Midbrain (tissue), 1 donor: ENCODE measurements around the gene PSMC6.
"Not testable (repeated sequence)": the region's sequence is repeated elsewhere in the genome, so short reads cannot be mapped to it uniquely, and the experiment has no call there.

ENCODE experiments used
- DNase-seq: peaks from one replicate; lab custom pipeline; 2025; lab: John Stamatoyannopoulos, UW

Gene PSMC6

DNA sequence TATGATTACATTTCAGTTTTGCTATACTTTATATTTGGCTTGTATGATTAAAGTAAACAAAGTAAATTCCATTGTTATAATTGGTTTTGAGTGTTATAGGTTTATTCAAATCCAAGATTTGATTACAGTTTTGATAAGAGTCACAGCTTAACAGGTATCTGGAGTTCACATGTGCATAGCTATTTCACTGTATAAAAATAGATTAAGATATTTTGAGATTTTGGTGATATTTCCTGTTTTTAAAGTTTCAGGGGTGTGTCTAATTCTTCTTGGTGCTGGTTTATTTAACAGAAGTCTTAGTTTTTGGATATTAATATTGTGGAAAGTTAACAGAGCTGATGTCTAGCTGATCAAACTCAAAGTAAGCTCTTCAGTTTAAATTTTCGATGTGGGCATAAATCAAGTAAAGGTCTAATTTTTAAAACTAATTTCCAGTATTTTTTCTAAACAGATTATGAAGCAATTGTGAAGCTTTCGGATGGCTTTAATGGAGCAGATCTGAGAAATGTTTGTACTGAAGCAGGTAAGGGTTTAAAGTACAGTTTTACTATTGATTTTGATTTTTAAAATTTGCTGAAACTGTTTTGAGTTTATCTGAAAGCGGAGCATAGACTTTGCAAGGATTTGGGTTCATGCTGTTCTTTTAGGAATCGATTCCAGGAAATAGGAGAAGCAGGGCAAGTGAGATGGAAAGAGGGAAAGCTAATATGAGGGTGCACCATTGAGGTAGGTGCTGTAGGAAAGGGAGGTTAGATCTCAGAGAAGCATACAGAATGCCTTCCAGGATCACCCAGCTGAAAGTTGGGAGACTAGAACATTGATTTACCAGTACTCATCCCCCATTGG, 16.7 kb downstream of the PSMC6 start:
- no peak for DNase-seq

DNA sequence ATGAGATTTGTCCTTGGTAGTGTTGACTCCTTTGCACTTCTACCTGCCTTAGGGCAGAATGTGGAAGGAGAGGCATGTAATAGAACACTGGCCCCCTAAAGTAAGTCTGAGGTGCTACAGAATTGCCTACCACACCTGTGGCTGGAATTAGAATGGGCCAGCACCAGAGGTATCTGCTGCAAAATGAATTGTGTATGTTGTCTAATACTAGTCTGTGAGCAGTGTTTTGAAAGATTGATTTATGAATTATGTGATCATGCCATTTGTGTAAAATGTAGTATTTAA, 17.3 kb downstream of the PSMC6 start:
- DNase-seq, result no peak

DNA sequence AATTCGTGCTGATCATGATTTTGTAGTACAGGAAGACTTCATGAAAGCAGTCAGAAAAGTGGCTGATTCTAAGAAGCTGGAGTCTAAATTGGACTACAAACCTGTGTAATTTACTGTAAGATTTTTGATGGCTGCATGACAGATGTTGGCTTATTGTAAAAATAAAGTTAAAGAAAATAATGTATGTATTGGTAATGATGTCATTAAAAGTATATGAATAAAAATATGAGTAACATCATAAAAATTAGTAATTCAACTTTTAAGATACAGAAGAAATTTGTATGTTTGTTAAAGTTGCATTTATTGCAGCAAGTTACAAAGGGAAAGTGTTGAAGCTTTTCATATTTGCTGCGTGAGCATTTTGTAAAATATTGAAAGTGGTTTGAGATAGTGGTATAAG, 20.5 kb downstream of the PSMC6 start:
- DNase-seq, result not testable (repeated sequence)

DNA sequence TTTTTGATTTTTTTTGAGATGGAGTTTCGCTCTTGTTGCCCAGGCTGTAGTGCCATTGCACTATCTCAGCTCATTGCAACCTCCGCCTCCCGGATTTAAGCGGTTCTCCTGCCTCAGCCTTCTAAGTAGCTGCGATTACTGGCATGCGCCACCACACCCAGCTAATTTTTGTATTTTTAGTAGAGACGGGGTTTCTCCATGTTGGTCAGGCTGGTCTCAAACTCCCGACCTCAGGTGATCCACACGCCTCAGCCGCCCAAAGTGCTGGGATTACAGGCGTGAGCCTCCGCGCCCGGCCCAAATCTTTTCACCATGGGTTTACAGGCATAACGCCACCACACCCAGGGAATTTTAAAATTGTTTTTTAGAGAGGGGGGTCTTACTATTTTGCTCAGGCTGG, 22.0 kb downstream of the PSMC6 start:
- DNase-seq, result not testable (repeated sequence)

DNA sequence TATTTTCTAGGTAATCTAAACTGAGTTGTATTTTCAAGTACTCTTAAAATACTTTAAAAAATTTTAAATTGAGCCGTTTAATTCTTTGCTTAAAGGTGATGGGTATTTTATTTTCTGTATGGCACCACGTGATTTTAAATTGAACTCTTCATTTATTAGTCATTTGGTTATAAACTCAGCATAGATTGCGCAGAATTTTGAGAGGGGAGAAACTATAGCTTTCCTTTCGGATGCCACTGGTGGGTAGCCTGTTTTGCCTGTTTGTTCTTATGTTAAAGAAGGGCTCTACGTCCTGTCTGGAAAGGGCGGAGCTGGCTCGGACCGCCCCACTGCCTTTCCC, 22.6 kb downstream of the PSMC6 start:
- no peak for DNase-seq

DNA sequence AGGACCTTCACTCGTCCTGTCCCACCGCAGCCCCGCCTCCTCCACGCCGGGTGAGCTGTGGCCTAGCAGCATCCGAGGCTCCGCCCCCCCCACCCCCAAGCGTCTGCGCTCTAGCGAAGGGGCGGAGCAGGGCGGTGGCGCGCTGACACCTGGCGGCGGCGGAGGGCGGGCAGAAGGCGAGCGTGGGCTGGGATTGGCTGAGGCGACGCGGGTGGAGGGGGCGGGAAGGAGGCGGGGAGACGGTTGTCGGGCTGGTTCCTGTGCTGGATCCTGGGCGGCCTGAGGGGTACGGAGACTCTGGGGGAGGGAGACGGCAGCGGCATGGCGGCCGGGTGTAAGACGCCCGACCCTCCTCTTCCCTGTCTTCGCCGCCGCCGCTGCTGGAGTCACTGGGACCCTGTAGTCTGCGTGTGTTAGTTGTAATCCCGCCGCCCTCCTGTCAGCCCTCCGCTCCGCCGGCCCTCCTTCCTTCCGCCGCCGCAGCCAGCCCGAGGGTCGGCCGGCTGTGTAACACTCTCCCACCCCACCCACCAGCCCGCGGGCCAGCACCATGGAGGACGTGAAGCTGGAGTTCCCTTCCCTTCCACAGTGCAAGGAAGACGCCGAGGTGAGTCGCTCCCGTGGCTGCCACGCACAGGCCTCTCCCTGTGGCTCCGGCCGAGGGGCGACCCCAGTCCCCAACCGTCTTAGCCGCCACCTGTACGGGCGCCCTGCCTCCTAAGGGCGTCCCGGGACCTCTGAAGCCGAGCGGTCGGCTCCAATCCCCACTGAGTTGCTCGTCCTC, 23.1 kb downstream of the PSMC6 start, which contains the start of gene STYX:
Gene STYX, plus strand, starts transcription at position 242 of the 784 bp plus-strand sequence. Its CDS starts 309 bp downstream, at position 551.
- DNase-seq, result peak; percentile 96

DNA sequence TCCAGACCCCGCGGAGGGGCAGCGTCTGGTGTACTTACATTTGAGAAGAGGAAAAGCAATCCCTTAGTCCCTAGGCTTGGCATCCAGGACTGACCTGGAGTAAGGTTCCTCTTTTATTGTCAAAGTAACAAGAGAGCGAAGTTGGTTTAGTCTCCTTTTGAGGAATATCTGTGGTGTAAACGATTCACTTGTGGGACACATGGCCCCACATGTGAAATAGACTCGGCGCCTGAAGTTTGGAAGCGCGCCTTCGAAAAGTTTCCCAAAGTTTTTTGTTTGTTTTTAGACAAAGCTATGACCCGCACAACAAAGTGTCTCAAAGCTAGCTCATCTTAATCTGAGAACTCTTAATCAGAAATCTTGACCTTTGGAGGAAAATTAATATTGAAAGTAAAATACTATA, 23.7 kb downstream of the PSMC6 start:
- DNase-seq, result no peak

DNA sequence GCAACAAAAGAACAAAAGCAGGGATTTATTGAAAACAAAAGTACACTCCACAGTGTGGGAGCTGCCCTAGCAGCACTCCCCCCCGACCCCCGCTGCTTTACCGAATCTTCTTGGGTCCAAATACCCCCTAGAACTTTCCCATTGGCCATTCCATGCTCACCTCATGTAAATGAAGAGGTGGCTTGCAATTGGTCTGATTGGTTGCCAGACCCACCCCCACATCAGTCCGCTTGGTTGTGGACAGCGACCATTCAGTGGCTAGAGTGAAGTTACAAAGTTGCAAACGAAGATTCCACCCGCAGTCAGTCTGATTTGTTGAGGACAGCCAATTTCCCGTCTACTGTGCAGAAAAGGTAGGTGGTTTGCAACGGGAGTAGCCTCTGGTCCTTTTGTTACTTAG, 26.8 kb downstream of the PSMC6 start:
- DNase-seq, result no peak

DNA sequence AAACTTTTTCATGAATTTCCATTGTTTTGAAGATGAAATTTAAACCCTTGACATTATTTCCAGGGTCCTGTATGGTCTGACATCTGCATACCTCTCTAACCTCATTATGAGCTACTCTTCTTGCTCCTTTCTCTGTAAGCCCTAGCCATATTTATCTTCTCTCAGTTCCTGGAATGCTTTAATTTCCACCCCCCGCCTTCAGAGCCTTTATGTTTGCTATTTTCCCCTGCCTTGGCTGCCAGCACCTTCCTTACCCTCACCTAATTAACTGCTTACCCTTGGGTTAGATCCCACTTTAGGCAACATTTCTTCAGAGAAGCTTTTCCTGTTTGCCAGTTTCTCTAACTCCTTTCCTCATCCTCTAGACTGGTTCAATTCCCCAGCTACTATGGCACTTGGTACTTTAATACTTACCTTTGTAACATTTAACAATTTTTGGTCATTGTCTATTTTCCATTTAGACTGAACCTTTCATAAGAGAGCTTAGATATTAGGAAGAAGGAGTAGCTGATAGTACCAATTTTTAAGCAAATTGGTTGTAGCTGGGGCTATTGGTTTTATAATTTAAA, 29.0 kb downstream of the PSMC6 start:
- DNase-seq, result no peak

DNA sequence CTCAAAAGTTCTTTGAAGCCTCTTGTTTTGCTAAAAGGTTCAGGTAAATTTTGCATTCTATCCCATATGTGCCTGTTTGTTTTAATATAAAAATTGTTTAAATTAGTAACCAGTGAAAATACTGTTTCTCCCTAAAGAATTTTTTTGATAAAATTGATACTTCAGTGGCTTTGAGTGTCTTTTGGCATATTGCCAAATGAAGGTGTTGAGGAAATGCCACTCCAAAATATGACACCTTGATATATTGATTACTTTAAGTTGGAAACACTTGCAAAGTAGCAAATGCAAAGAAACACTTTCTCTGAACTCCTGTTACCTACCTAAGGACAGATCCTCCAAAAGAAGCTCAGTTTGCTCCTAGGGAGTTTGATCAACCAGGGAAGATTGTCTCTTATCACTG, 31.4 kb downstream of the PSMC6 start:
- DNase-seq, result no peak

DNA sequence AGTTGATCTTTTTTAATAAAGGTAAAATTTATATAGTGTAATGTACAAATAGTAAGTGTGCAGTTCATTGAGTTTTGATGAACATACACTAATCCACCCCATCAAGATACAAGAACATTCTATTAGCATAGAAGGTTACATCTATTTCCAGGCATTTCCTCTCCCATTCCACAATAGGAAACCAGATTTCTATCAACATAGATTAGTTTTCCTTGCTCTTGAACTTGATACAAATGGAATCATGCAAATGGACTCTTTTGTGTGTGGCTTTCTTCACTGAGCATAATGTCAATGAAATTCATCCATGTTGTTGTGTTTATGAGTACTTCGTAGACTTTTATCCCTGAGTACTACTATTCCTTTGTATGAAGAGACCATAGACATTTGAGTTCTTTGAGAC, 33.8 kb downstream of the PSMC6 start:
- DNase-seq, result no peak

DNA sequence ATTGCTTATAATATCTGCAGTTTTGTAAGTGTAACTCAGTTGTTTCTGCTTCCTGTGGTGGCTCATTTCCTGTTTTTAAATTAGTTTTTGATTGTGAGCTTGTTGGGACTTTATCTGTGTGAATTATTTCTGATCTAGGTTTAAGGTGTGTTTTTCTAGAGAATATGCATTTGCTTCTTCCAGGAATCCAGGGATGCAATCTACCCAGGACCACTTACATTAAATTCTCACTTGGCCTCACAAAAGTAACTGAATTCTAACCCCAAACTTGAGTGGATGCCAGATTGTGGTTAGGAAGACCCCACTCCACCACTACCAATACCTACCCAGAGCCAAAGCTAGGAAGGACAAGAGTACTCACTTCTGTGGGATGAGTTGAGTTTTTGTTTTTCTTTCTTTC, 34.9 kb downstream of the PSMC6 start:
- DNase-seq, result no peak

DNA sequence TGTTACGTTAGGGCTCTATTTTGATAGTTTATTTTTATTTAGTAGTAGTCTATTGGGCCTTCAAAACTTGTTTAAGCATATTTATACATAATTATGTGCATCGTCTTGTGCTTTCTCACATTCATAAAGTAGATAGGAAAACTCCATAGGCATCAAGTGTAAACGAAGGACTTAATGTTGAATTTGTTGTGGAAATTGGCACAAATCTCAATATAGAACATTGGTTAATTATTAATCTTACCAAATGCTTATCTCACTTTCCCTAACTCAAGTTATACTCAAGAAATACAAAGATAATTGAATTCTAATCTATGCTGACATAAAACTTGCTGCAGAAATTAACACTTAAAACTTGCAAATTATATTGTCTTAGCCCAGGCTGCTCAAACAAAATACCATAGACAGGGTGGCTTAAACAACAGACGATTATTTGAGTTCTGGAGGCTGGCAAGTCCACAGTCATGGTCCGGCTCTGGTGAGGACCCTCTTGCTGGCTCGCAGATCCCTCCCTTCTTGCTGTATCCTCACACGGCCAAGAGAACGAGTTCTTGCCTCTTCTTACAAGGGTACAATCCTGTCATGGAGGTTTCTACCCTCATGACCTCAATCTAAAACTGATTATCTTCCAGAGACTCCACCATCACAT, 41.8 kb downstream of the PSMC6 start:
- no peak for DNase-seq

DNA sequence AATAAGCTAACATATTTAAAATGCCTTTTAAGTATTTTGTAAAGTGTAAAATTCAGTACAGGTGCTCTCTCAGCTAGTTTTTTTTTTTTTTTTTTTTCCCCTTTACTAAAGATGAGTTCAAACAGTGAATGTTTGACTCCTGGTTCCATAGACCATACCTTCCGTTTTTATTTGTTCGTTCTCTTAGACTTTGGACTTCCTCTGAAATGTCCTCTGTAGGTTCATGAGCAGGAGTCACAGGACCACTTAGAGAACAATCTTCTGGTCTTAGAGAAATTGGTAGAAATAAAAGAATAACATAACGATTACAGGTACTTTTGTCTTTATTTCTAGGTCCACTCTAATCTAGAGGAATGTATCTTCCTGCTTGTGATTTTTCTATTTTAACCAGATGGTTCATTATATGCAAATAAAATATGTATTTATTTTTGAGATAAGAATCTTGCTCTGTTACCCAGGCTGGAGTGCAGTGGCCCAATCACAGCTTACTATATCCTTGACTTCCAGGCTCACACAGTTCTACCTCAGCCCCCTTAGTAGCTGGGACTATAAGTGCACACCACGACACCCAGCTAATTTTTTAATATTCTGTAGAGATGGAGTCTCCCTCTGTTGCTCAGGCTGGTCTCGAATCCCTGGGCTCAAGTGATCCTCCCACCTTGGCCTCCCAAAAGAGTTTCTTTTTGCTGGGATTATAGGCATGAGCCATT, 48.8 kb downstream of the PSMC6 start:
- DNase-seq, result no peak

DNA sequence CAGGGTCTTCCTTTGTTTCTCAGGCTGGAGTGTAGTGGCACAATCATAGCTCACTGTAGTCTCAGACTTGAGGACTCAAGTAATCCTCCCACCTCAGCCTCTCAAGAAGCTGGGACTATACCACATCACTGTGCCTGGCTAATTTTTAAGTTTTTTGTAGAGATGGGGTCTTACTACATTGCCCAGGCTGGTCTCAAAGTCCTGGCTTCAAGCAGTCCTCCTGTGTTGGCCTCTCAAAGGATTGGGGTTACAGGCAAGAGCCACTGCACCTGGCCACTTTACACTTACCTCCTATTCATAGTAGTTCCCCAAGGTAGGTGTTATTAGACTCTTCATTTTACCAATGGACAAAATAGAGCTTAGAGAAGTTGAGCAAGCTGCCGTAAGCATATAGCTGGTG, 52.1 kb downstream of the PSMC6 start:
- DNase-seq, result no peak

DNA sequence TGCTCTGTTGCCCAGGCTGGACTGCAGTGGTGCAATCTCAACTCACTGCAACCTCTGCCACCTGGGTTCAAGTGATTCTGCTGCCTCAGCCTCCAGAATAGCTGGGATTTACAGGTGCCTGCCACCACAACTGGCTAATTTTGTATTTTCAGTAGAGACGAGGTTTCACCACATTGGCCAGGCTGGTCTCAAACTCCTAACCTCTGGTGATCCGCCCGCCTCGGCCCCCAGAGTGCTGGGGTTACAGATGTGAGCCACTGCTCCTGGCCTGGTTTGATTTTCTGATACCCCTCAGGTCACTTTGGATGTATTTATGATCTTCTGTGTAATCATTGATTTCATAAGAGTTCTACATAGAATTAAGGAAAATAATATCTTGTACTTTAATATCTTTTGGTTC, 55.9 kb downstream of the PSMC6 start:
- not testable (repeated sequence) for DNase-seq

DNA sequence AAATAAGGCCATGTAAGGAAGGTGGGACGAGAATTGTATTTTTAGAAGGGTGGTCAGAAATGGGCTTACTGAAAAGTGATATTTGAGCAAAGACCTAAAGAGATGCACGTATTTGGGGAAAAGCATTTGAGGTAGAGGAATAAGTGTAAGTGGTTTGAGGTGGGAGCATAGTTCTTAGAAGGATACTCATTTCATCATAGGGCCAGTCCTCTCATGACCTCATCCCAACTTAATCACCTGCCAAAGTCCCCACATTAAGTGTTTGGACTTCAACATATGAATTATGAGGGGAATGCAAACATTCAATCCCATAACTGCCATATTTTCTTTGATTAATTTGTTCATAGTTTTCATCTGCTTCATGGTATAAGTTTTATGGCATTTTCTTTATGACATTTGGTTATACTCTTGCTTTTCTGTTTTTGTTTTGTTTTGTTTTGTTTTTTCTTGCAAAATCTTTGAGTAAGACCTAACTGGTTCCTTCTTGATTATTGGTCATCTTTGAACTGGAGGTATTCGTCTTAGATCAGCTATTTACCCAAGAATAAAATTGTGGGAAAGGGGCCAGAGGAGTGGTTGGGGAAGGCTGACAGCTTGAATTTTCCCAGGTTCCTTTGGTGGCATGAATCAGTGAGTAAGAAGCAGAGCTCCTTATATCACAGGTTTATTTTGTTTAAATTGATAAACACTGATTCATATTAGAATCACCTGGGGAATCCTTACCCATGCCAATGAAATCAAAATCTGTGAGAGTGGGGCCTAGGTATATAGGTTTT, 60.2 kb downstream of the PSMC6 start:
- no peak for DNase-seq

DNA sequence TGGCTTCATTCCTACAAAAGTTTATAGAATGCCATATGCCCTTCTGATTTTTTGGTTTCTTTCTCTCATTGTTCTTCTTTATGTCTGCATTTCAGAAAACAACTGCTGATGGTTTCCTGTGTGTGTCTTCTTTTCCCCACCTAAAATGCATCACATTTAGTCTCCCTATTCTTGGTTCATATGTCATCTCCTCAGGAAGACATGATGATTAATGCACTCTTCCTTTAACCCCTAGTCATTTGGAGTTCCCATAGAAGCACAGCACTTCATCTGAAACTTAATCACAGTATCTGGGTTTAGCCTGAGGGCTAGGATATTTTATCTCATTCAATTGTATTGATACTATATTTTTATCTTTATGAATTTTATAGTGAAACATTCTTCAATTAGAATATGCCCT, 62.9 kb downstream of the PSMC6 start:
- no peak for DNase-seq

DNA sequence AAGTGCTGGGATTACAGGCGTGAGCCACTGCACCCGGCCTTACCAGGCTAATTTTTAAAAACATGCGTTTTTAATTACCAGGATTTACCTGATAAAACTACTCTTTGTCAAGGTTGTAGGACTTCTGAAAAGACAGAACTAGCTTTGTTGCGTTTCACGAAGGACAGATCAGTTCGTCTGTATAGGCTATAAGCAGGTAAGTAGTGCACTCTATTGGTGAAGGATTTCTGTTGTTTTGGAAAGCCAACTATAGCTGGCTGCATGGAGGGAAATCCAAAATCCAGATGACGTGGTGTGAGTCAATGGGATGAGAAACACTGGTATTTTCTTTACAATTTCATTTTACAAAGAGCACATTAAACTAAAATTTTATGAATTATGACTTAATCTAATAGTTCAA, 69.8 kb downstream of the PSMC6 start:
- DNase-seq, result no peak
